K562 (cell line): ENCODE measurements around the gene DNM1. TPM values are rescaled to one million over a fixed set of nuclear protein-coding genes. Genes with fewer than 3 reads are reported as not detected.
A peak's percentile ranks its signal among the peaks of the same experiment; 100 is the strongest.

Experiments used
- ATAC-seq: fragments of 200-7000 bp; cut with Tn5 transposase; 3 replicates; pipeline ENCODE4 v1.9.1; 2020; ENCODE audit warnings: moderate library complexity
- BruUV-seq: library from RNA; stranded (reverse); fragments of 400-500 nt; replicated peaks from 2 replicates; lab custom pipeline; 2021; lab: Mats Ljungman, UMichigan
- CTCF ChIA-PET: fragments of 300-600 bp; formaldehyde crosslinking; extraction: SDS; loops from one replicate; lab custom pipeline; 2021; ENCODE audit warnings: low intra/inter-chr PET ratio; lab: Yijun Ruan, JAX
- POLR2A ChIA-PET: fragments of 300-600, 350-650 bp; sonication (Branson Sonifier 250); formaldehyde crosslinking; extraction: SDS; loops from one replicate; lab custom pipeline; 2021; ENCODE audit warnings: antibody characterized with exemption, inconsistent platforms; lab: Yijun Ruan, JAX
- DNase-seq, 4 experiments: peaks; one replicate each; pipeline versions ENCODE4 v3.0.0 to v3.0.0-alpha.2; 2011 to 2018; ENCODE audit warnings: low spot score in 3 of 4, mixed read lengths in 3 of 4; ENCODE audit errors: extremely low read depth in 1 of 4
- FAIRE-seq: peaks from 2 replicates; lab custom pipeline; 2011; peaks lifted over from hg19 to GRCh38; lab: Jason Lieb, UNC
- H2AFZ ChIP-seq: 2 replicates; pipeline ENCODE4 v1.6.0; 2011; ENCODE audit warnings: low read depth, low read length, control low read depth, inconsistent platforms
- H3K27ac ChIP-seq: fragments of 200-600 bp; 3 replicates; pipeline ENCODE4 v1.8.0; 2011; ENCODE audit warnings: low read depth, mild to moderate bottlenecking, control low read depth, inconsistent platforms, low read length, moderate library complexity, mixed read lengths; ENCODE audit errors: extremely low read depth
- H3K27me3 ChIP-seq, 2 experiments: fragments of 300-600 bp in 1 of 2; 2 replicates in 1 of 2; 3 replicates in 1 of 2; pipeline versions ENCODE4 v1.6.0 to v1.8.0; 2011; ENCODE audit warnings: inconsistent platforms in 2 of 2, low read length in 2 of 2, mild to moderate bottlenecking in 1 of 2, mixed read lengths in 1 of 2, moderate library complexity in 1 of 2; ENCODE audit not compliant: control insufficient read depth in 2 of 2, insufficient read depth in 2 of 2
- H3K36me3 ChIP-seq: fragments of 300-600 bp; 3 replicates; pipeline ENCODE4 v1.8.0; 2011; ENCODE audit warnings: mild to moderate bottlenecking, low read length, inconsistent platforms; ENCODE audit not compliant: control insufficient read depth, insufficient read depth
- H3K4me1 ChIP-seq, 2 experiments: fragments of 200-600 bp in 1 of 2; replicated peaks in 1 of 2; 2 replicates in 1 of 2; 3 replicates in 1 of 2; pipeline versions ENCODE4 v1.5.1 to v1.8.0; 2011; ENCODE audit warnings: inconsistent platforms in 2 of 2, low read length in 2 of 2, mild to moderate bottlenecking in 1 of 2, mixed read lengths in 1 of 2, moderate library complexity in 1 of 2; ENCODE audit not compliant: control insufficient read depth in 2 of 2, insufficient read depth in 2 of 2
- H3K4me2 ChIP-seq: 2 replicates; pipeline ENCODE4 v1.6.1; 2011; ENCODE audit warnings: low read length, control low read depth, inconsistent platforms, mixed read lengths; ENCODE audit not compliant: insufficient read depth
- H3K4me3 ChIP-seq: fragments of 200-600 bp; sonication (generic), shearing (Covaris generic); 2 replicates; pipeline ENCODE4 v1.5.1; 2016; ENCODE audit warnings: control low read depth, inconsistent platforms
- H3K79me2 ChIP-seq: fragments of 200-600 bp; 3 replicates; pipeline ENCODE4 v1.8.0; 2011; ENCODE audit warnings: low read length, inconsistent platforms; ENCODE audit not compliant: control insufficient read depth, insufficient read depth
- H3K9ac ChIP-seq, 2 experiments: 2 replicates each; pipeline versions ENCODE4 v1.6.0 to v1.6.1; 2011; ENCODE audit warnings: low read depth in 2 of 2, low read length in 2 of 2, control low read depth in 1 of 2, inconsistent platforms in 1 of 2, mild to moderate bottlenecking in 1 of 2, mixed read lengths in 1 of 2; ENCODE audit not compliant: insufficient read depth in 1 of 2
- H3K9me1 ChIP-seq: one replicate; pipeline ENCODE4 v1.6.0; 2011; ENCODE audit warnings: inconsistent platforms, mild to moderate bottlenecking, low read length, moderate library complexity; ENCODE audit not compliant: control insufficient read depth, insufficient read depth
- H3K9me3 ChIP-seq: replicated peaks from 2 replicates; pipeline ENCODE4 v1.5.1; 2011; ENCODE audit warnings: low read depth, low read length, inconsistent platforms; ENCODE audit not compliant: control insufficient read depth, insufficient read depth
- H4K20me1 ChIP-seq: replicated peaks from 2 replicates; pipeline ENCODE4 v1.6.1; 2011; ENCODE audit warnings: low read length, inconsistent platforms, mixed read lengths; ENCODE audit not compliant: control insufficient read depth, insufficient read depth
- AFF4 ChIP-seq: sonication (generic); formaldehyde crosslinking; IDR thresholded peaks from 2 replicates; pipeline ENCODE4 v1.8.0; 2023; ENCODE audit warnings: mild to moderate bottlenecking, missing genetic modification reagents
- HNRNPUL1 ChIP-seq: fragments of 200-400 bp; formaldehyde crosslinking; IDR thresholded peaks from 2 replicates; pipeline ENCODE4 v1.6.1; 2017; ENCODE audit warnings: low read length
- POLR2G ChIP-seq: fragments of 200-400 bp; formaldehyde crosslinking; IDR thresholded peaks from 2 replicates; pipeline ENCODE4 v1.6.1; 2017; ENCODE audit warnings: low read depth, mild to moderate bottlenecking, antibody characterized with exemption, low read length, moderate library complexity
- RBFOX2 ChIP-seq: fragments of 200-400 bp; formaldehyde crosslinking; IDR thresholded peaks from 2 replicates; pipeline ENCODE4 v1.6.1; 2017; ENCODE audit warnings: low read depth, mild to moderate bottlenecking, low read length, moderate library complexity
- ZBTB7A ChIP-seq: IDR thresholded peaks from 2 replicates; pipeline ENCODE4 v1.6.1; 2011; ENCODE audit warnings: low read depth, mild to moderate bottlenecking, low read length, moderate library complexity, borderline replicate concordance; ENCODE audit not compliant: control insufficient read depth
- WGBS: fragments of 100-300 bp; shearing (Covaris generic); methylation state at CpG from one replicate; pipeline ENCODE4 v1.1.6; 2016; ENCODE audit warnings: low coverage, mixed read lengths; ENCODE audit not compliant: insufficient coverage; ENCODE audit errors: missing lambda C conversion rate; 5-methylcytosine and 5-hydroxymethylcytosine counted together
- in situ Hi-C: fragments of 300-500 bp; cut with MboI; formaldehyde crosslinking; loops from 4 replicates; pipeline ENCODE4 v1.15.0; 2018; ENCODE audit warnings: inconsistent platforms, mixed read lengths
- intact Hi-C: fragments of 100-400 bp; cut with micrococcal nuclease; formaldehyde crosslinking; loops from 2 replicates; pipeline ENCODE4 v1.14.2; 2022
- polyA plus RNA-seq, 8 experiments: library from polyadenylated mRNA; depleted of rRNA in 4 of 8; stranded (reverse) in 5 of 8; unstranded in 3 of 8; fragments of >200 nt; fragmentation: Nextera tagmentation in 2 of 8; fragmentation: Illumina TruSeq in 1 of 8; extraction: Ambion mirVana in 2 of 8; extraction: Trizol in 1 of 8; gene quantifications; 2 replicates each; pipeline versions ENCODE4 v1.2.1 to v1.2.3, GENCODE V29; 2011 to 2014; ENCODE audit warnings: inconsistent platforms in 1 of 8, missing spikeins in 1 of 8
- total RNA-seq, 7 experiments: library from RNA; depleted of rRNA in 6 of 7; stranded (reverse); fragments of >200 nt in 6 of 7; fragmentation: Illumina TruSeq in 2 of 7; extraction: Trizol in 2 of 7; gene quantifications; 2 replicates each; pipeline versions ENCODE4 v1.2.1 to v1.2.3, GENCODE V29; 2011 to 2021; ENCODE audit warnings: low replicate concordance in 1 of 7

The DNM1 gene
- total and polyA plus RNA-seq, 9 of the 15 experiments (the other 6 are each of a cell fraction or from before 2014, with no cell fraction given) = 0.39 to 23.1 (median 9.1) TPM

GRCh38 chr9:128260340-128260739 lies 57.2 kb downstream of the DNM1 start:
- peak; percentile 26; the same call in 1 of the 2 replicates for TF ChIP-seq ZBTB7A
- no peak for TF ChIP-seq HNRNPUL1
- no peak for TF ChIP-seq AFF4 (CRISPR knock-in tag)
- peak; percentile 61 for TF ChIP-seq RBFOX2
- TF ChIP-seq POLR2G = peak; percentile 59
- peak overlapping the region in 1 of 2 experiments; percentile 39; a peak in 1 of 4 replicates for H3K9ac ChIP-seq
- H3K4me1 ChIP-seq = peaks cover 2 to 25% of the 10 kb centered on the region in 2 experiments; a peak in 4 of 5 replicates
- FAIRE-seq = no peak
- H3K4me3 ChIP-seq = no peak overlapping the region
- in situ Hi-C loops (no loop called here), intact Hi-C loops (no loop called here)
- H3K9me1 ChIP-seq = no peaks in the 10 kb centered on the region
- ATAC-seq = no peak
- CTCF ChIA-PET = no interaction called here
- no peak overlapping the region for H3K27ac ChIP-seq
- DNase-seq = no peak
- no peaks in the 10 kb centered on the region for H4K20me1 ChIP-seq
- no peak overlapping the region for H3K4me2 ChIP-seq
- H3K36me3 ChIP-seq = peaks cover 83% of the 10 kb centered on the region
- no peaks in the 10 kb centered on the region for H3K27me3 ChIP-seq
- 94% methylated on average over 17 of the region's 17 CpGs for WGBS
- BruUV-seq = no TSS peak
- POLR2A ChIA-PET = interaction anchor here (0.8 to 3.3 kb wide), 7 partner anchors 7 to 46 kb away, joined by 3 to 21 read pairs (median 8); partner anchors contain the start of genes GOLGA2 and SWI5
- H3K79me2 ChIP-seq = no peaks in the 10 kb centered on the region
- no peak overlapping the region for H2AFZ ChIP-seq
- H3K9me3 ChIP-seq = no peaks in the 10 kb centered on the region
